Stimulated activated CD4-positive, alpha-beta T cell treated with anti-CD3 and anti-CD28 coated beads, Interleukin-2, amount 100 ng/mL, for 48 hours (primary cell): ENCODE data around the gene BBC3.
"Not testable (repeated sequence)": the region's sequence is repeated elsewhere in the genome, so short reads cannot be mapped to it uniquely, and the experiment has no call there.

ENCODE experiments used
- DNase-seq, 2 donors: peaks; one replicate each; pipeline ENCODE4 v3.0.0-alpha.2; 2020

The BBC3 gene

GRCh38 chr19:47257411-47258169 lies 26.6 kb upstream of the BBC3 start:
- DNase-seq, result no peak

DNA sequence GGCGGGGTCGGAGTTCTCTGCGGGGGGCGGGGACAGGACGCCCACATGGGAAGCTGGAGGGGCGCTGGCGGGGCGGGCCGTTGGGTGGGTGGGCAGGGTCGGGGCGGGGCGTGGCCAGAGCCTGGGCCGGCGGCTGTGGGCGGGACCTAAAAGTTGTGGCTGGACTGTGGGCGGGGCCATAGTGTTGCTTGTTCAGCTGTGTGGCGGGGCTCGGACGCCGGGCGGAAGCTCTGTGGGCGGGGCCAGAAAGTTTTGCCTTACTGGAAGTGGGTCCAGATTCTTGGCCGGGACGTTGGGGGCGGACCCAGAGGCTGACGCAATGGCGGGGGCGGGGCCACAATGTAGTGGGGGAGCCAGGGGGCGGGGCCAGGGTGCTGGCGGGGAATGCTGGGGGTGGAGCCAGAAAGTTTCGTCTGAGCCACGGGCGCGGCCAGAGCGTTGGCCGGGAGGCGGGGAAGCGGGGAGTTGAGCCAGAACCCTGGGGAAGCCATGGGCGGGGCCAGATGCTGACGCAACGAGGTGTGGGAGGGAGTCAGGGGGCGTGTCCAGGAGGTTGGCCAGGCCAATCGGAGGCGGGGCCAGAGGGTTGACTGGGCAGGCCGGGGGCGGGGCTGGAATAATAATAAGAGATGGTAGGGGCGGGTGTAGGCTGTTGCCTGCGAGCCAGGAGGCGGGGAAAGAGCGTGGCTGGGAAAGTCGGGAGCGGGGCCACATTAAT lies 25.9 kb upstream of the BBC3 start:
- peak; percentile 100 for DNase-seq

GRCh38 chr19:47255879-47256692 lies 25.1 kb upstream of the BBC3 start, which contains the start of gene CCDC9:
Gene CCDC9 (plus strand): TSS chr19:47256525. CDS start chr19:47258401, 1,876 bp downstream.
- DNase-seq, result peak; percentile 90 to 91

GRCh38 chr19:47253970-47254369 lies 23.0 kb upstream of the BBC3 start:
- no peak for DNase-seq

DNA sequence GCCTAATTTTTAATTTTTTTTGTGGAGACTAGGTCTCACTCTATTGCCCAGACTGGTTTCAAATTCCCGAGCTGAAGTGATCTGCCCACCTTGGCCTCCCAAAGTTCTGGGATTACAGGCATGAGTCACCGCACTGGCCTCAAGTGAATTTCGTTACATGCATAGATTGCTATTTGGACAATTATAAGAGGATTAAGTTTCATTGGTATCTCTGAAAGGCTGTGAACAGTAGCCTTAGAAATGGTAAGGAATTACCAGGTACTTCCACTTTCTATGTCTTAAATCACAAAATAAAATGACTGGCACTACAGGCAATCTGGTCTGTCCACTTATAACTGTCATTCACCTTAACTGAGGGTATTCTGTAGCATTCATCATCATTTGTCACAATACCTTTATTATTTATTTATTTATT lies 22.5 kb upstream of the BBC3 start:
- no peak for DNase-seq

GRCh38 chr19:47253016-47253415 lies 22.0 kb upstream of the BBC3 start:
- not testable (repeated sequence) for DNase-seq

DNA sequence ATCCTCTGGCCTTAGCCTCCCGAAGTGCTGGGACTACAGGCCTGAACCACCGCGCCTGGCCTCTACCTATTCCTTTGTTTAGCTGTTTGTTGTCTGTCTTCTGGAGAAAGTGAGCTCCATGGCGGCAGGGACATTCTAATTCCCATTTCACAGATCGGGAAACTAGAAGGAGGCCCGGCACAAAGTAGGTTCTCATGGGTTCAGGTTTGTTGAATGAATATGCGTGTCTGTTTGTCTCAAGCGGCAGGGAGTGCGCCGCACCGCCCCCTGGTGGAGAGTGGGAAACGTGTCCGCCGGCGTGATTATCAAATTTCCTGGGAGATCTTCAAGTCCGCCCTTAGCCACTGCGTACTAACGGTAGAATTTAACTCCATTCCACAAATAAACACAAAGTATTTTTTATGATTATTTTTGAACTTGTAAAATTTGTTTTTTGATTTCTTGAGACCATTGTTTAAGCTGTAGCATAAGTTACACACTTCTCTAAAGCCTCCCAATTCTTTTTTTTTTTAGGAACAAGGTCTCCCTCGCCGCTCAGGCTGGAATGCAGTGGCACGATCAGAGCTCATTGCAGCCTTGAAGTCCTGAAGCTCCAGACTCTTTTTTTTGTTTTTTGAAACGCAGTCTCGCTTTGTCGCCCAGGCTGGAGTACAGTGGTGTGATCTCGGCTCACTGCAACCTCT lies 16.4 kb upstream of the BBC3 start:
- DNase-seq, result peak; percentile 84 to 87

GRCh38 chr19:47243776-47244547 lies 13.0 kb upstream of the BBC3 start:
- peak; percentile 87 to 95 for DNase-seq

GRCh38 chr19:47243364-47243775 lies 12.4 kb upstream of the BBC3 start:
- DNase-seq, result no peak

GRCh38 chr19:47241919-47242577 lies 11.0 kb upstream of the BBC3 start:
- DNase-seq, result no peak

DNA sequence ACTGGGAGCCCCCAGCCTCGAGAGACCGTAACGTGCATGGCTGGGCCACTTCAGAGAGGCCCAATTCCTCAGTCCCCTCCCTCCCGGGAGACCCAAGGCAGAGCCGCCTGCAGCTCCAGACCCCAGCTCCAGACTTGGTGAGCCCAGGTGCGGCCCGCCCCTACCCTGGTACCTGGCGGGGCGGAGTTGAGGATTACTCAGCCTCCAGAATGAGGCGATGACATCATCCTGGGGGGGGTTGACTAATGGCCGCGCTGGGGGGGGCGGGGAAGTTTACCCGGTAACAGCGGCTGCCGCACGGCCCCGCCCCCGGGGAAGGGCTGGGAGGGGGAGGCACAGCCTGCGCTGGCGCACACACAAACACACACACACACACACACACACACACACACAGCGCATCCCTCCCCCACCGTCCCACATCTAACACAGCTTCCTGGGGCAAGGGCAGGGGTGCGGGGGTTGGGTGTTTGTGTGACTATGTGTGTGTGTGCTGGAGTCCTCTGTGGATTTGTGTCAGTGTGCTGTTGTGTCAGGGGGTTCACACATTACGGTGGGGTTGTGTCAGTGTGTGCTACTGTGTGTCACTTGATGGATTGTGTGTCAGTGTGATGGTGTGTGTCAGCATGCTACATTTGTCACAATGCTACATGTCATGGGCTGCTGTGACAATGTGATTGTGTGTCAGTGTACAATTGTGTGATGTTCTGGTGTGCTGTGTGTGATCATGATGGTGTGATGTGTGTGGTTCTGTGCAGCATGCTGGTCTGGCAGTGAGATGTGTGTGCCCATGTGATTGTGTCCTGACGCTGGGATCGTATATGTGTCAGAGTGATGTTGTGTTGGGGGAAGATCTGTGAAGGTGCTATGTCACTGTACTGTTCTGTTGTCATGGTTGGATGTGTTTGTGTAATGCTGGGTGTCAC lies 10.3 kb upstream of the BBC3 start:
- DNase-seq, result peak; percentile 71 to 77

GRCh38 chr19:47240556-47240955 lies 9.6 kb upstream of the BBC3 start:
- no peak for DNase-seq

DNA sequence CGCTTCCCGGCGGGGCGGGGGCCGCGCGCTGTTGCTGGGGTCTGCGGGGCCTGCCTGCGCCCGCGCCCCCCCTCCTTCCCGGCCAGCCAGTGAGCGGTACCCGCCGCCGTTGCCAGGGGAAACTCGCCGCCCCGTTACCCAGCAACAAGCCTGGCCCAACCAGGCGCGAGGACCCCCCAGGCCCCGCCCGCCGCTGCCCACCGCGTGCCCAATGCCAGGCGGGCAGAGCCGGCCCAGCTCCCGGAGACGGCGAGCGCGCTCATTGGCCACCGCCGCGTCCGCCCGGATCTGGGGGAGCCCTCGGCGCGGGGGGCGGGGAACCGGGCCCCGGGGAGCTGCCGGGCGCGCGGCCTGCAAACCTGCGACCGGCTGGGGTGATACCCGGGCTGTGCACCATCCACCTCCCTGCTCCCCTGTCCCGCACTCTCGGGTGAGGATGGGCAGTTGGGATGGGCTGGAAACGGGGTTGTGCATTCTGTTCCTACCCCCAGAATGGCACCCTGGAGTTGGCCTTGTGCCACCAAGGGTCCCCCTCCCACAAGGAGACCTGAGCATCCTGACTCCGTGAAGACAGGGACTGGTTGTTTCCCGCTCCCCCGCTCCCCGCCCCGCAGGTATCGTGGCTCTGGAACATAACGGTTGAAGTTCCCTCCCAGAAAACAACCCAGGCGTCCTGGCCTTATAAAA lies 8.8 kb upstream of the BBC3 start:
- no peak for DNase-seq

GRCh38 chr19:47239152-47239551 lies 8.2 kb upstream of the BBC3 start:
- DNase-seq, result no peak

DNA sequence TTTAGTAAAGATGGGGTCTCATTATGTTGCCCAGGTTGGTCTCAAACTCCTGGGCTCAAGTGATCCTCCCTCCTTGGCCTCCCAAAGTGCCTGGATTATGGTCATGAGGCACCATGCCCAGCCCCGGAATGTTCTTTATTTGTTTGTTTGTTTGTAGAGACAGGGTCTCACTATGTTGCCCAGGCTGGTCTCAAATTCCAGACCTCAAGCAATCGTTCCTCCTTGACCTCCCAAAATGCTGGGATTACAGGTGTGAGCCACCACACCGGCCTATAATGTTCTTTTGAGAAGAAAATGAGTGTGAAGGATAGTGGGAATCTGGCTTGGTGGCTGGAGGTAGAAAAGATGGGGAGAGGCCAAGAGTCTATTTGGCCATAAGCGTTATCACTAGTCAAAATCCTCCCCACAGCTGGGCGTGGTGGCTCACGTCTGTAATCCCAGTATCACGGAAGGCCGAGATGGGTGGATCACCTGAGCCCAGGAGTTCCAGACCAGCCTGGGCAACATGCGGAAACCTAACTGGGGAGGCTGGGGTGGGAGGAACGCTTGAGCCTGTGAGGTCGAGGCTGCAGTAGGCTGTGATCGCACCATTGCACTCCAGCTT lies 5.2 kb upstream of the BBC3 start:
- DNase-seq, result no peak

DNA sequence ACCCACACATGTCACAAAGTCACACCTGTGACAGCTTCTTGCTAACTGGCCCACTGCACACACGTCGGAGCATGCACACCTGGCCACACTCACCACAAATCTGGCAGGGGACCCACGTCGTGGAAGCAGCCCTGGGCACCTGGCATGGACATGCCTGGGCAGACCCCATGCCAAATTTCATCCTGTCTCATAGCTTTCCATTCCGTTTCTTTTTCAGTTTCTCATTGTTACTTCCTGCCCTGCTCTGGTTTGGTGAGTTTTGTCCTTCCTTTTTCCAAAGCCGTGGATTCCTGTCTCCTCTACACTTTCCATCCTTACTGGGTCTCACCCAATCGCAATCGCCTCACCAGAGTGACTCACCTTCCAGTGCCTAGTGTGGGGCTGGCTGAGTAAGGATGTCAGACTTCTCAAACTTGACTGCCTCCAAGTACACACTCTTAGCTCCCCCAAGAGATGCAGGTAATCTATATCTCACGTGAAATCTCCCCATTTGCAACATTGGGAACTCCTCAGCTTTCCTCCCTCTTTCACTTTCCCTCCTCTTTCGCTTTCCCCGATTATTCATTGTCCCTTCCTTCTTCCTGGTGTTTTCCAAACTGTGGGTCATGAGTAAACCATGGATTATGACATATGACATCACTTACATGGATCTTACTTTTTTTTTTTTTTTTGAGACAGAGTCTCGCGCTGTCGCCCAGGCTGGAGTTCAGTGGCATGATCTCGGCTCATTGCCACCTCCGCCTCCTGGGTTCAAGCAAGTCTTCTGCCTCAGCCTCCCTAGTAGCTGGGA lies 1.6 kb upstream of the BBC3 start:
- DNase-seq, result no peak

- DNase-seq, result peak; percentile 86
Measured at GRCh38 chr19:47231215-47232054, 436 bp upstream of the BBC3 start.
